OCI-LY7 (cell line): ENCODE results near the gene PLCD4. TPM values are rescaled to one million over a fixed set of nuclear protein-coding genes. Genes with fewer than 3 reads are reported as not detected.

ENCODE experiments used
- BruUV-seq: library from RNA; stranded (reverse); fragments of 400-500 nt; replicated peaks from 2 replicates; lab custom pipeline; 2021; lab: Mats Ljungman, UMichigan
- CTCF ChIA-PET: fragments of 300-600 bp; sonication (Branson Sonifier 250); formaldehyde crosslinking; loops from one replicate; lab custom pipeline; 2022; ENCODE audit warnings: antibody characterized with exemption; ENCODE audit not compliant: unreplicated experiment; lab: Charles Lee
- POLR2A ChIA-PET: fragments of 300-600 bp; sonication (Branson Sonifier 250); formaldehyde crosslinking; loops from one replicate; lab custom pipeline; 2022; ENCODE audit warnings: antibody characterized with exemption; lab: Charles Lee
- DNase-seq: peaks from one replicate; pipeline ENCODE4 v3.0.0-alpha.2; 2015; ENCODE audit warnings: low spot score
- H2AFZ ChIP-seq: fragments of 200-600 bp; sonication (generic), shearing (Covaris generic); 2 replicates; pipeline ENCODE4 v1.6.1; 2014; ENCODE audit warnings: mild to moderate bottlenecking, antibody characterized with exemption, low read length, moderate library complexity
- H3K27ac ChIP-seq: fragments of 200-600 bp; sonication (generic); 2 replicates; pipeline ENCODE4 v1.5.1; 2014; ENCODE audit warnings: mixed run types, low read depth, mild to moderate bottlenecking, moderate library complexity, low read length, inconsistent platforms; ENCODE audit not compliant: poor library complexity, severe bottlenecking
- H3K36me3 ChIP-seq: fragments of 200-600 bp; sonication (generic); 2 replicates; pipeline ENCODE4 v1.6.1; 2014; ENCODE audit warnings: mild to moderate bottlenecking, antibody characterized with exemption, low read length, moderate library complexity, mixed read lengths; ENCODE audit not compliant: insufficient read depth
- H3K4me1 ChIP-seq: fragments of 200-600 bp; sonication (generic); 2 replicates; pipeline ENCODE4 v1.5.1; 2014; ENCODE audit warnings: mild to moderate bottlenecking, low read length; ENCODE audit not compliant: insufficient read depth, poor library complexity, severe bottlenecking
- H3K4me2 ChIP-seq: fragments of 200-600 bp; sonication (generic); 2 replicates; pipeline ENCODE4 v1.6.1; 2014; ENCODE audit warnings: mild to moderate bottlenecking, low read length
- H3K4me3 ChIP-seq: fragments of 200-600 bp; sonication (generic); 2 replicates; pipeline ENCODE4 v1.5.1; 2014; ENCODE audit warnings: mild to moderate bottlenecking, low read depth, low read length; ENCODE audit not compliant: poor library complexity, severe bottlenecking
- H3K79me2 ChIP-seq: fragments of 200-600 bp; sonication (generic); 2 replicates; pipeline ENCODE4 v1.6.1; 2016; ENCODE audit warnings: low read depth, mild to moderate bottlenecking, low read length, moderate library complexity, mixed read lengths; ENCODE audit not compliant: insufficient read depth
- H3K9me2 ChIP-seq: fragments of 200-600 bp; sonication (generic); 2 replicates; pipeline ENCODE4 v1.6.1; 2016; ENCODE audit warnings: mild to moderate bottlenecking, low read length, mixed read lengths; ENCODE audit not compliant: insufficient read depth
- H3K9me3 ChIP-seq: fragments of 200-600 bp; sonication (generic); 2 replicates; pipeline ENCODE4 v1.6.1; 2014; ENCODE audit warnings: mild to moderate bottlenecking, mixed run types, low read length, mixed read lengths
- H4K20me1 ChIP-seq: fragments of 200-600 bp; sonication (generic); 2 replicates; pipeline ENCODE4 v1.6.1; 2014; ENCODE audit warnings: mild to moderate bottlenecking, antibody characterized with exemption, low read length, moderate library complexity, mixed read lengths; ENCODE audit not compliant: insufficient read depth
- CTCF ChIP-seq: fragments of 200-600 bp; sonication (generic); conservative IDR thresholded peaks from 2 replicates; pipeline ENCODE4 v1.5.1; 2014; ENCODE audit warnings: mild to moderate bottlenecking, antibody characterized with exemption, low read length, moderate library complexity, mixed read lengths
- EZH2phosphoT487 ChIP-seq: fragments of 200-600 bp; sonication (generic); IDR thresholded peaks from 2 replicates; pipeline ENCODE4 v1.6.1; 2018; ENCODE audit warnings: low read depth, borderline replicate concordance, mild to moderate bottlenecking, mixed run types, antibody characterized with exemption, low read length, moderate library complexity, mixed read lengths
- intact Hi-C: fragments of 100-400 bp; cut with micrococcal nuclease; formaldehyde crosslinking; loops from one replicate; pipeline ENCODE4 v1.10.0; 2022; ENCODE audit not compliant: unreplicated experiment
- total RNA-seq, 2 experiments: library from RNA; depleted of rRNA in 1 of 2; stranded (reverse); fragments of >200 nt in 1 of 2; shearing (Covaris generic) in 1 of 2; gene quantifications; 2 replicates each; pipeline ENCODE4 v1.2.3, GENCODE V29; 2014 to 2022

Gene PLCD4
- total RNA-seq, 2 experiments from 2014 or later, result 0.25 to 0.48 TPM

GRCh38 chr2:218583983-218584850, 23.5 kb upstream of the PLCD4 start:
- Histone ChIP-seq H3K4me1 (peaks cover 22% of the 10 kb centered on the region), H3K4me3 (no peak overlapping the region), H4K20me1 (no peaks in the 10 kb centered on the region), H3K27ac (no peak overlapping the region), H3K36me3 (peaks cover 93% of the 10 kb centered on the region), H3K79me2 (peaks cover 39% of the 10 kb centered on the region), H2AFZ (no peak overlapping the region), H3K9me2 (no peaks in the 10 kb centered on the region), H3K9me3 (no peaks in the 10 kb centered on the region), H3K4me2 (no peak overlapping the region)
- no peak for DNase-seq
- ChIA-PET CTCF (no interaction called here), POLR2A (no interaction called here)
- no peak for TF ChIP-seq EZH2phosphoT487
- 0 out of 2 replicates have a peak, but pooled peaks have one; percentile 41 for TF ChIP-seq CTCF
- intact Hi-C loops, result no loop called here
- no TSS peak for BruUV-seq

GRCh38 chr2:218585541-218585940, 22.2 kb upstream of the PLCD4 start:
- Histone ChIP-seq H4K20me1 (no peaks in the 10 kb centered on the region), H3K4me2 (no peak overlapping the region), H3K4me1 (peaks cover 22% of the 10 kb centered on the region), H3K27ac (peak overlapping the region; percentile 66), H2AFZ (no peak overlapping the region), H3K79me2 (peaks cover 28% of the 10 kb centered on the region; the same call in 1 of the 2 replicates), H3K9me2 (no peaks in the 10 kb centered on the region), H3K4me3 (no peak overlapping the region), H3K36me3 (peaks cover 99% of the 10 kb centered on the region), H3K9me3 (no peaks in the 10 kb centered on the region)
- BruUV-seq, result no TSS peak
- POLR2A ChIA-PET, result interaction anchor here (0.7 kb wide), 1 partner anchor 16 kb away, joined by 3 read pairs; no protein-coding TSS in a partner anchor
- CTCF ChIA-PET, result no interaction called here
- DNase-seq, result no peak
- TF ChIP-seq EZH2phosphoT487, result no peak
- no peak for TF ChIP-seq CTCF
- intact Hi-C loops, result no loop called here

GRCh38 chr2:218605432-218605831, 2.3 kb upstream of the PLCD4 start:
- intact Hi-C loops, result no loop called here
- no peaks in the 10 kb centered on the region for H3K36me3 ChIP-seq
- POLR2A ChIA-PET, result interaction anchor here (0.7 kb wide), 1 partner anchor 10 kb away, joined by 3 read pairs; no protein-coding TSS in a partner anchor
- TF ChIP-seq EZH2phosphoT487 (no peak), CTCF (no peak)
- no peak overlapping the region for H3K27ac ChIP-seq
- no peaks in the 10 kb centered on the region for H3K9me2 ChIP-seq
- CTCF ChIA-PET, result no interaction called here
- no peak overlapping the region for H3K4me3 ChIP-seq
- H4K20me1 ChIP-seq, result no peaks in the 10 kb centered on the region
- no peaks in the 10 kb centered on the region for H3K9me3 ChIP-seq
- H3K79me2 ChIP-seq, result no peaks in the 10 kb centered on the region
- H3K4me2 ChIP-seq, result no peak overlapping the region
- peaks cover 3% of the 10 kb centered on the region for H3K4me1 ChIP-seq
- no peak for DNase-seq
- BruUV-seq, result no TSS peak
- H2AFZ ChIP-seq, result no peak overlapping the region
